IMR-90 (cell line): Measurements from ENCODE around the gene HOXA2. TPM values are rescaled to one million over a fixed set of nuclear protein-coding genes. Genes with fewer than 3 reads are reported as not detected.

Experiments
- ATAC-seq: fragments of 200-7000 bp; cut with Tn5 transposase; 2 replicates; pipeline ENCODE4 v1.9.1; 2020; ENCODE audit warnings: low read depth, mild to moderate bottlenecking, moderate library complexity
- BruUV-seq: library from RNA; stranded (reverse); fragments of 400-500 nt; replicated peaks from 2 replicates; lab custom pipeline; 2021; lab: Mats Ljungman, UMichigan
- CTCF ChIA-PET: fragments of 300-600 bp; formaldehyde crosslinking; extraction: SDS; loops from one replicate; lab custom pipeline; 2021; ENCODE audit warnings: antibody characterized with exemption; lab: Yijun Ruan, JAX
- POLR2A ChIA-PET: fragments of 300-600 bp; sonication (Branson Sonifier 250); formaldehyde crosslinking; loops from one replicate; lab custom pipeline; 2022; ENCODE audit warnings: antibody characterized with exemption; ENCODE audit not compliant: unreplicated experiment; lab: Charles Lee
- DNase-seq: peaks from one replicate; pipeline ENCODE4 v3.0.0; 2013
- H2AFZ ChIP-seq: replicated peaks from 2 replicates; pipeline ENCODE3; 2013; ENCODE audit warnings: low read length, mild to moderate bottlenecking; ENCODE audit not compliant: poor library complexity
- H2AK5ac ChIP-seq: 2 replicates; pipeline ENCODE4 v1.6.1; 2013; ENCODE audit warnings: low read depth, low read length, inconsistent platforms
- H2AK9ac ChIP-seq: replicated peaks from 2 replicates; pipeline ENCODE3; 2013; ENCODE audit warnings: mild to moderate bottlenecking, low read depth, low read length, moderate library complexity; ENCODE audit not compliant: poor library complexity
- H2BK120ac ChIP-seq: 2 replicates; pipeline ENCODE4 v1.6.1; 2013; ENCODE audit warnings: low read depth, low read length, inconsistent platforms
- H2BK15ac ChIP-seq: 3 replicates; pipeline ENCODE4 v1.6.1; 2013; ENCODE audit warnings: low read depth, low read length, inconsistent platforms
- H2BK20ac ChIP-seq: 2 replicates; pipeline ENCODE4 v1.6.1; 2013; ENCODE audit warnings: low read depth, mild to moderate bottlenecking, inconsistent platforms, low read length, moderate library complexity
- H2BK5ac ChIP-seq: 2 replicates; pipeline ENCODE4 v1.6.1; 2013; ENCODE audit warnings: mild to moderate bottlenecking, low read depth, low read length, inconsistent platforms; ENCODE audit not compliant: poor library complexity, severe bottlenecking
- H3K14ac ChIP-seq: replicated peaks from 2 replicates; pipeline ENCODE4 v1.6.1; 2013; ENCODE audit warnings: low read depth, low read length, inconsistent platforms
- H3K18ac ChIP-seq: 2 replicates; pipeline ENCODE4 v1.6.1; 2013; ENCODE audit warnings: low read depth, low read length, control low read depth
- H3K23ac ChIP-seq: 2 replicates; pipeline ENCODE4 v1.6.1; 2013; ENCODE audit warnings: low read depth, low read length, inconsistent platforms
- H3K27ac ChIP-seq: 2 replicates; pipeline ENCODE4 v1.5.1; 2013; ENCODE audit warnings: mild to moderate bottlenecking, control low read depth, low read length; ENCODE audit not compliant: insufficient read depth
- H3K27me3 ChIP-seq: 2 replicates; pipeline ENCODE4 v1.6.1; 2013; ENCODE audit warnings: low read length; ENCODE audit not compliant: control insufficient read depth, insufficient read depth
- H3K36me3 ChIP-seq: 2 replicates; pipeline ENCODE4 v1.6.1; 2013; ENCODE audit warnings: low read length, mixed read lengths; ENCODE audit not compliant: control insufficient read depth, insufficient read depth
- H3K4ac ChIP-seq: 2 replicates; pipeline ENCODE4 v1.6.1; 2013; ENCODE audit warnings: low read depth, low read length, inconsistent platforms
- H3K4me1 ChIP-seq: 2 replicates; pipeline ENCODE4 v1.6.1; 2013; ENCODE audit warnings: low read length, mixed read lengths; ENCODE audit not compliant: control insufficient read depth, insufficient read depth
- H3K4me2 ChIP-seq: 2 replicates; pipeline ENCODE4 v1.6.1; 2013; ENCODE audit warnings: low read depth, mild to moderate bottlenecking, control low read depth, low read length, moderate library complexity
- H3K4me3 ChIP-seq: 2 replicates; pipeline ENCODE4 v1.5.1; 2013; ENCODE audit warnings: low read depth, mild to moderate bottlenecking, control low read depth, low read length, moderate library complexity; ENCODE audit not compliant: insufficient read depth
- H3K56ac ChIP-seq: 2 replicates; pipeline ENCODE4 v1.6.1; 2013; ENCODE audit warnings: low read length, inconsistent platforms; ENCODE audit not compliant: insufficient read depth; ENCODE audit errors: extremely low read depth
- H3K79me1 ChIP-seq, 2 experiments: 2 replicates each; pipeline ENCODE4 v1.6.1; 2013; ENCODE audit warnings: low read length in 2 of 2, inconsistent platforms in 1 of 2, low read depth in 1 of 2
- H3K9ac ChIP-seq: 2 replicates; pipeline ENCODE4 v1.6.1; 2013; ENCODE audit warnings: low read depth, low read length, control low read depth
- H3K9me1 ChIP-seq: 2 replicates; pipeline ENCODE4 v1.6.1; 2013; ENCODE audit warnings: low read length, inconsistent platforms; ENCODE audit not compliant: insufficient read depth
- H3K9me3 ChIP-seq: 2 replicates; pipeline ENCODE4 v1.6.1; 2013; ENCODE audit warnings: low read length; ENCODE audit not compliant: control insufficient read depth, insufficient read depth
- H4K20me1 ChIP-seq: 2 replicates; pipeline ENCODE4 v1.6.1; 2013; ENCODE audit warnings: low read length, inconsistent platforms; ENCODE audit not compliant: insufficient read depth
- H4K5ac ChIP-seq: 2 replicates; pipeline ENCODE4 v1.6.1; 2013; ENCODE audit warnings: mild to moderate bottlenecking, low read depth, low read length, control low read depth
- H4K8ac ChIP-seq, 2 experiments: 2 replicates each; pipeline ENCODE4 v1.6.1; 2013; ENCODE audit warnings: low read depth in 2 of 2, low read length in 2 of 2, control low read depth in 1 of 2, inconsistent platforms in 1 of 2
- H4K91ac ChIP-seq: 2 replicates; pipeline ENCODE4 v1.6.1; 2013; ENCODE audit warnings: low read depth, low read length, inconsistent platforms; ENCODE audit not compliant: insufficient read depth
- BHLHE40 ChIP-seq: fragments of 150-350 bp; IDR thresholded peaks from 2 replicates; pipeline ENCODE4 v1.6.1; 2016; ENCODE audit warnings: mild to moderate bottlenecking, low read depth, low read length
- CEBPB ChIP-seq: IDR thresholded peaks from 2 replicates; pipeline ENCODE4 v1.6.1; 2012; ENCODE audit warnings: low read depth, low read length, improper control_type of control experiment
- ELK1 ChIP-seq: fragments of 150-350 bp; IDR thresholded peaks from 2 replicates; pipeline ENCODE4 v1.6.1; 2016; ENCODE audit warnings: low read depth, mild to moderate bottlenecking, low read length, moderate library complexity, borderline replicate concordance
- FOS ChIP-seq: fragments of 150-350 bp; IDR thresholded peaks from 2 replicates; pipeline ENCODE4 v1.6.1; 2016; ENCODE audit warnings: low read depth, low read length
- MAZ ChIP-seq: IDR thresholded peaks from 2 replicates; pipeline ENCODE4 v1.6.1; 2012; ENCODE audit warnings: low read depth, mild to moderate bottlenecking, low read length, improper control_type of control experiment, moderate library complexity, borderline replicate concordance
- MXI1 ChIP-seq: IDR thresholded peaks from 2 replicates; pipeline ENCODE4 v1.6.1; 2012; ENCODE audit warnings: low read depth, mild to moderate bottlenecking, low read length, moderate library complexity, borderline replicate concordance
- POLR2A ChIP-seq: IDR thresholded peaks from 2 replicates; pipeline ENCODE4 v1.6.1; 2012; ENCODE audit warnings: mild to moderate bottlenecking, low read depth, low read length
- RAD21 ChIP-seq: IDR thresholded peaks from 2 replicates; pipeline ENCODE4 v1.6.1; 2012; ENCODE audit warnings: low read length, improper control_type of control experiment
- RCOR1 ChIP-seq: IDR thresholded peaks from 2 replicates; pipeline ENCODE4 v1.6.1; 2012; ENCODE audit warnings: mild to moderate bottlenecking, low read length, improper control_type of control experiment; ENCODE audit not compliant: insufficient replicate concordance
- SMC3 ChIP-seq: fragments of 150-350 bp; IDR thresholded peaks from 2 replicates; pipeline ENCODE4 v1.6.1; 2016; ENCODE audit warnings: low read depth, mild to moderate bottlenecking, antibody characterized with exemption, low read length, moderate library complexity
- WGBS, 2 experiments: methylation state at CpG; one replicate each; pipeline versions ENCODE4 v1.1.5 to v1.1.7; 2013; ENCODE audit warnings: missing lambda C conversion rate in 2 of 2; ENCODE audit not compliant: insufficient read length in 1 of 2; ENCODE audit errors: extremely low coverage in 2 of 2; 5-methylcytosine and 5-hydroxymethylcytosine counted together
- dilution Hi-C: fragments of 300-500 bp; cut with HindIII; formaldehyde crosslinking; loops from one replicate; pipeline ENCODE4 v1.14.3; 2018; ENCODE audit warnings: low sequenced_read_pairs; ENCODE audit not compliant: unreplicated experiment
- in situ Hi-C: fragments of 300-500 bp; cut with MboI; formaldehyde crosslinking; loops from 3 replicates; pipeline ENCODE4 v1.14.3; 2019; ENCODE audit warnings: low sequenced_read_pairs, inconsistent platforms, mixed read lengths
- intact Hi-C: fragments of 100-400 bp; cut with micrococcal nuclease; formaldehyde crosslinking; loops from 2 replicates; pipeline ENCODE4 v1.10.0; 2022
- polyA plus RNA-seq, 3 experiments: library from polyadenylated mRNA; depleted of rRNA; stranded (reverse); fragments of >200 nt; gene quantifications; 2 replicates each; pipeline ENCODE4 v1.2.3, GENCODE V29; 2012; ENCODE audit warnings: low replicate concordance in 1 of 3
- total RNA-seq: library from RNA; depleted of rRNA; stranded (reverse); fragments of >200 nt; gene quantifications from 2 replicates; pipeline ENCODE4 v1.2.3, GENCODE V29; 2012
- TF ChIP-seq, protein P1 (sequence below): fragments of 150-350 bp; IDR thresholded peaks from 2 replicates; pipeline ENCODE4 v1.6.1; 2017; ENCODE audit warnings: mild to moderate bottlenecking, antibody characterized with exemption, low read length, low read depth
- TF ChIP-seq, protein P2 (sequence below): conservative IDR thresholded peaks from 2 replicates; pipeline ENCODE4 v1.5.1; 2012; ENCODE audit warnings: mild to moderate bottlenecking, low read depth, low read length, improper control_type of control experiment

Gene HOXA2
- total and polyA plus RNA-seq, 2 of the 4 experiments (the other 2 are of a cell fraction), result 1.6 to 3.9 TPM

DNA sequence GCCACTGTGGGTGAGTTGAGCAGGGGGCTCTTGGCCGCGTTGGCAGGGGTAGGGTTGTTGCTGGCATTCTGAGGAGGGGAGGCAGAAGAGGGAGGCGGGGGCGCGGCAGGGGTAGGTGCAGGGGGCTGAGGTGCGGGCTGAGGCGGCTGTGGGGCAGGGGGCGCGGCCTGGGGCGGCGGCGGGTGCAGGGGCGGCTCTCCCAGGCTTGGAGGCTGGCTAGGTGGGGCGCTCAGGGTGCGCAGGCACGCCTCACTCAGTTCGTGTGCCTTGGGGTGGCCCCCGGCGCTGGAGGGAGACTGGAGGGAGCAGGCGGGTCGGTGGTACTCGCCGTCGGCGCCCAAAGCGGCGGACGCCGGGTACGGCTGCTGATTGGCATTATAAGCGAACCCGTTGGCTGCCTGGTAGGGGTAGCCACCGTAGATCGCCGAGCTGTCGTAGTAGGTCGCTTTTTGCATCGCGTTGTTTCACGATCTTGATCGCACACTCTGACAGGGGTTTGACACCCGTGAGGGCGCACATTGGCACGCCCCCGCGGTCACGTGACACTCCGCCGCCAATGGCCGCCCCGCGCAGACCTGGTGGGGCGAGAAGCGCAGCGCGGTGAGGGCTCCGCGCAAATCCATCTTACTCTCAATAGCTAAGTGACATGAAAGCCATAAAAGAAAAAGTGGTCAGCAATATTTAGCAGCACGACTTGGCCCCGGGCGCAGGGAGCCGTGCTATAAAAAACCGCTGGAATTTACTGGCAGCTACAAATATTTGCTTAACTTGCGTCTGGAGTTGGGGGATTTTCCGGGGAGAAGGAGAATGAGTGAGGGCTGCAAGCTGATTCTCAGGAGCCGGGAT lies 7.9 kb upstream of the HOXA2 start:
- Histone ChIP-seq H3K4me2 (peak overlapping the region; percentile 98), H2BK5ac (peak overlapping the region; percentile 95), H3K36me3 (peaks cover 9% of the 10 kb centered on the region; the same call in 1 of the 2 replicates), H2BK15ac (peak overlapping the region; percentile 15; the same call in 1 of the 3 replicates), H3K27me3 (no peaks in the 10 kb centered on the region), H3K27ac (peak overlapping the region; percentile 98), H3K79me1 (peaks cover 0 to 37% of the 10 kb centered on the region in 2 experiments; a peak in 2 of 4 replicates), H3K23ac (peak overlapping the region; percentile 98), H3K4me1 (peaks cover 32% of the 10 kb centered on the region), H4K20me1 (peaks cover 16% of the 10 kb centered on the region), H3K18ac (peak overlapping the region; percentile 45; the same call in 1 of the 2 replicates), H2AK9ac (peak overlapping the region; percentile 79), H2AK5ac (peak overlapping the region; percentile 62; the same call in 1 of the 2 replicates), H2AFZ (peak overlapping the region; percentile 81), H4K5ac (peak overlapping the region; percentile 36; the same call in 1 of the 2 replicates), H4K8ac (peak overlapping the region; percentile 47 to 60; a peak in 3 of 4 replicates), H2BK20ac (peak overlapping the region; percentile 68), H3K9ac (peak overlapping the region; percentile 95), H3K9me3 (no peaks in the 10 kb centered on the region), H3K56ac (0 out of 2 replicates have a peak overlapping the region, but pooled peaks have one; percentile 50), H3K14ac (peak overlapping the region; percentile 80), H3K4ac (peak overlapping the region; percentile 92), H3K9me1 (peaks cover 13% of the 10 kb centered on the region; the same call in 1 of the 2 replicates), H3K4me3 (peak overlapping the region; percentile 13; the same call in 1 of the 2 replicates), H2BK120ac (peak overlapping the region; percentile 67), H4K91ac (peak overlapping the region; percentile 68)
- WGBS, 2 experiments, result 8% methylated on average over 26 of the region's 66 CpGs; no CpG with 5 or more reads in 1 of the 2 experiments
- BruUV-seq, result no TSS peak
- dilution Hi-C loops (no loop called here), intact Hi-C loops (no loop called here), in situ Hi-C loops (no loop called here)
- peak; percentile 92 for DNase-seq
- CTCF ChIA-PET, result interaction anchor here (0.8 to 1.4 kb wide), 4 partner anchors 12 to 411 kb away, joined by 3 to 9 read pairs (median 4); no protein-coding TSS in a partner anchor
- ATAC-seq, result peak; percentile 13
- POLR2A ChIA-PET, result interaction anchor here (0.6 to 1.1 kb wide), 3 partner anchors 9 to 14 kb away, joined by 3 to 10 read pairs (median 3); no protein-coding TSS in a partner anchor
- no peak for TF ChIP-seq SMC3
- peak; percentile 40; the same call in 1 of the 2 replicates for TF ChIP-seq MAZ
- TF ChIP-seq BHLHE40, result peak; percentile 85
- no peak for TF ChIP-seq POLR2A
- no peak for TF ChIP-seq CEBPB
- peak; percentile 39; the same call in 1 of the 2 replicates for TF ChIP-seq FOS
- TF ChIP-seq, protein P1, sequence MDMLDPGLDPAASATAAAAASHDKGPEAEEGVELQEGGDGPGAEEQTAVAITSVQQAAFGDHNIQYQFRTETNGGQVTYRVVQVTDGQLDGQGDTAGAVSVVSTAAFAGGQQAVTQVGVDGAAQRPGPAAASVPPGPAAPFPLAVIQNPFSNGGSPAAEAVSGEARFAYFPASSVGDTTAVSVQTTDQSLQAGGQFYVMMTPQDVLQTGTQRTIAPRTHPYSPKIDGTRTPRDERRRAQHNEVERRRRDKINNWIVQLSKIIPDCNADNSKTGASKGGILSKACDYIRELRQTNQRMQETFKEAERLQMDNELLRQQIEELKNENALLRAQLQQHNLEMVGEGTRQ, result peak; percentile 95
- TF ChIP-seq, protein P2, sequence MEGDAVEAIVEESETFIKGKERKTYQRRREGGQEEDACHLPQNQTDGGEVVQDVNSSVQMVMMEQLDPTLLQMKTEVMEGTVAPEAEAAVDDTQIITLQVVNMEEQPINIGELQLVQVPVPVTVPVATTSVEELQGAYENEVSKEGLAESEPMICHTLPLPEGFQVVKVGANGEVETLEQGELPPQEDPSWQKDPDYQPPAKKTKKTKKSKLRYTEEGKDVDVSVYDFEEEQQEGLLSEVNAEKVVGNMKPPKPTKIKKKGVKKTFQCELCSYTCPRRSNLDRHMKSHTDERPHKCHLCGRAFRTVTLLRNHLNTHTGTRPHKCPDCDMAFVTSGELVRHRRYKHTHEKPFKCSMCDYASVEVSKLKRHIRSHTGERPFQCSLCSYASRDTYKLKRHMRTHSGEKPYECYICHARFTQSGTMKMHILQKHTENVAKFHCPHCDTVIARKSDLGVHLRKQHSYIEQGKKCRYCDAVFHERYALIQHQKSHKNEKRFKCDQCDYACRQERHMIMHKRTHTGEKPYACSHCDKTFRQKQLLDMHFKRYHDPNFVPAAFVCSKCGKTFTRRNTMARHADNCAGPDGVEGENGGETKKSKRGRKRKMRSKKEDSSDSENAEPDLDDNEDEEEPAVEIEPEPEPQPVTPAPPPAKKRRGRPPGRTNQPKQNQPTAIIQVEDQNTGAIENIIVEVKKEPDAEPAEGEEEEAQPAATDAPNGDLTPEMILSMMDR, result no peak
- TF ChIP-seq RCOR1, result no peak
- no peak for TF ChIP-seq ELK1
- no peak for TF ChIP-seq RAD21
- no peak for TF ChIP-seq MXI1
